HG03520 (cell line): ENCODE data around the gene SFT2D1.

Experiments
- ATAC-seq: cut with Tn5 transposase; IDR thresholded peaks from one replicate; pipeline ENCODE4 v1.9.1; 2021; ENCODE audit warnings: mild to moderate bottlenecking, moderate library complexity; ENCODE audit not compliant: unreplicated experiment

Gene SFT2D1

DNA sequence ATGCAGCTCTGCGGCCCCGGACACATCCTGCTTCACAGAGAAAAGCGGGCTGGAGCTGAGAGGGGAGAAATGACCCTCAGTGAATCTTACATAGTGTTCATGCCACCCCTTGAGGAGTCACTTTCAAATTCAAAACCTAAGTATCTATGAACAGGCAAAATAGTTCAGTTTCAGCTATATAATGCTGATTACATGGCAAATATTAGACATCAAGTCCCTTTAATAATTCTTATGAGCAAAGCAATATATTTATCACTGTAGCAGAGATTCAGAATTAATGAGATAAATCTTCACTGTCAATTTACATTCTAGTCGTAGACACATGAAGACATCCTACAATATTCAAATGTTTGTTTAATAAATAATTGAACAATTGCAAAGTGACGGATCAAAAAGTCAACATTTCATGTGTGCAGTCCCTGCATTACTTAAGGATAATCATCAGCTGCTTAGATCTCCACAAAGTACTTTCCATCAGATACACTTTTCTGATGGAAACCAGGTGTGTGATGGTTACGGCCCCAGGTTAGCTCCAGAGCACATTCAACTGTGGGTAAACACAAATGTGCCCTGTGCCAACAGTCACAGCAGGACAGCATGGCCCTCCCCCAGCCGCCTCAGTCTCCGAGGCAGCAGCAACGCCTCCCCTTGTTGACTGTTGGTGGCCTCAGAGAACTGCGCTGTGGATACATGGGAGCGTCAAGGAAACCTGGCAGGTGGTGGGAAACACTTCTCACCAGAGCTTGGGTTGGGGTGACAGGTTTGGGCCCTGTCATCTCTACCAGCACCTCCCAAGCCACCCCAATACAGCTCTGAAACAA lies 33.4 kb downstream of the SFT2D1 start:
- ATAC-seq = no peak

DNA sequence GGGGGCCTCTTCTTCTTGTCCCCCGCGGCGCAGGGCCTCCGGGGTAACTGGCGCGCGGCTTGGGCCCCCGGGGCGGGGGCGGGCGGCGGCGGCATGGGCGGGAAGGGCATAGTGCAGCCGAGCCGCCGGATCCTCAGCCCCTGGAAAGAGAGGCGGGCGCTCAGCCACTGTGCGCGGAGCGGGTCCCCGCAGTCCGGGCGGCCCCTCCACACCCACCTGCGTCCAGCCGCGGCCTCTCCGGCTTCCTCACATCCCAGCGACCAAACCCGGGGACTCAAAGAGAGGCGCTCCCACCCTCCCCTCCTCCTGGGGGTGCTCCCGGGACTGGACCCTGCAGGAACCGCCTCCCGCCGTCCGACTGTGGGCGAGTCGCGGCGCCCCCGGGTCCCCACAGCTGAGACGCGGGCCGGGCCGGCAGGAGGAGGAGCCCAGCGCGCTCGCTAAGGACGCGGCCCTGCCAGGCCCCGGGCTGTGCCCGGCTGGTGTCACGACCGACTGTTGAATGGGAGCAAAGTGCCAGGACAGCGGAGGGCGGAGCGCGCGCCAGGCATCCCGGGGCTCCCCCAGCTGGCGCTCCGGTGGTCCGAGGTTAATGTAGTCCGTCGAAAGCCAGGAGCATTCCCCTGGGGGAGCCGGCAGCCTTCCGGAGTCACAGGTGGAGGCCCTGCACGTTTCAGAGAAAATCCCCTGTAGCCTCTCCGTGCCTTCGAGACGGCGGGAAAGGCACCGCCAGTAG lies 34.1 kb downstream of the SFT2D1 start, which contains the start of gene PRR18:
Gene PRR18, minus strand, starts transcription at position 360 of the 736 bp plus-strand sequence. Its CDS starts 250 bp downstream, at position 110.
- ATAC-seq = peak; percentile 38

DNA sequence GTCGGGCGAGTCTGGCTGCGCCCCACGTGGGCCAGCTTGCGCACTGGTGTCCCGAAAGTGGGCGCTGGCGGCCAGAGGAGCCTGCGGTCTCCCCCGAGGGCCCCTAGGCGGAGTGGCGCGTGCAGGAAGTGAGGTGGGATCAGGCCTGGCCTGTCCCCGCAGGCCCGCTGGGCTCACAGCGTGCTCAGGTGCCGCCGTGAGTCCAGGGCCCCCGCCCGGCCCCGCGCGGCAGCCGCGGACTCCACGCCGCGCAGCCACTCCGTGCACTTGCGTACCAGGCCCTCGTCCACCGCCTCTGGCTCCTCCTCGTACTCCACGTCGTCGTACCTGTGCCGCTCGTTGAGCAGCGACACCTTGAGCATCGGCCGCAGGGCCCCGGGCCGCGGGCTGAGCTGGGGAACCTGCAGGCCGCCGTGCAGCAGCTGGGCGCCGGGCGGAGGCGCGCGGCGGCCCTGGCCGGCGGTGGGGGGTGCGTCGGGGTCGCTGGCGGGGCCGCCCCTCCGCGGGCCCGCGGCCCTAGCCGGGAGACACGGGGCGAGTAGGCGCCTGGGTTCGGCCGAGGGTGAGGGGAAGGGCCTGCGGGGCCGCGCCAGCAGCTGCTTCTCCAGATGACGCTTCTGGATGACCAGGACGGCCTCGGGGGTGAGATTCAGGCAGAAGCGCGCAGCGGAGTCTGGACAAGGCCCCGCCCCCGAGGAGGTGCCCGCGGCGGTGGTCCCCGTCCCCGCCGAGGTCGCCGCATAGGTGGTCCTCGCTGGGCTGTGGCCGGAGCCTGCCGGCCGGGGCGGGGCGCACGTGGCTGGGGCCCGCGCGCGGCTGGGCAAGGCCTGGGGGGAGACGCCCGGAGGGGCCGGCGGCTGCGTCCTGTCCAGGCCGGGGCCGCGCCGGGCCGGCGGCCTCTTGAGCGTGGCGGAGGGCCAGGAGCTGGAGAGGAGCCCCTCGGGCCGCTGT lies 35.0 kb downstream of the SFT2D1 start:
- ATAC-seq = peak; percentile 34

DNA sequence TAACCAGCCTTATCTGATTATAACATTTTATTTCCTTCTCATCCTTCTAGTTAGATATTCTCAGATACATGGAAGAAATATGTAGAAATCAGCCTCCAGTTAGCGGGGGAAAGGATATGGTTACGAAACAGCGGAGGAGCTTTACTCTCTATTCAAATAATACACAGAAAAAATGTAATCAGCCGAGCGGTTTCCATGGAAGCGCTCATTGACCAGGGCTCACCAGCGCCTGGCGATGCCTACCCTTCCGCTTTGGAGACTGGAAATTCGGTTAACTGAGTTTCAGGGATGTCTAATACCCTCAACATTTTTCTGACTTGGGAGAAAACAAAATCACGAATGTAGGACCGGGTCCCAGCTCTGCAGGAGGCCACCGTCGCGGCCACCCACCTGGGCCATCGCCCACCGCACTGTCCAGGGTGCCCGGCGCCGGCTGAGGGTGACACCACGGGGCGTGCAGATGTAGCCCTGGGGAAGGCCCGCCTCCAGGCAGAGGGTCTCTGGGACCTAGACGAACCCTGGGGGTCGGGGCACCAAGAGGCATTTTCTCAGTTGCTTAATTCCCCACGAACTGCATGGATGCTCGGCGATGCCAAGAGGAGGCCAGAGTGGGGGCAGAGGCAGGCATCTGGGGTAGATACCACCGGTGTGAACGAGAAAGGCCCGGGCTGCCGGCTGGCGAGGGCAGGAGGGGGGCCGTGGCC lies 35.8 kb downstream of the SFT2D1 start:
- ATAC-seq = no peak

DNA sequence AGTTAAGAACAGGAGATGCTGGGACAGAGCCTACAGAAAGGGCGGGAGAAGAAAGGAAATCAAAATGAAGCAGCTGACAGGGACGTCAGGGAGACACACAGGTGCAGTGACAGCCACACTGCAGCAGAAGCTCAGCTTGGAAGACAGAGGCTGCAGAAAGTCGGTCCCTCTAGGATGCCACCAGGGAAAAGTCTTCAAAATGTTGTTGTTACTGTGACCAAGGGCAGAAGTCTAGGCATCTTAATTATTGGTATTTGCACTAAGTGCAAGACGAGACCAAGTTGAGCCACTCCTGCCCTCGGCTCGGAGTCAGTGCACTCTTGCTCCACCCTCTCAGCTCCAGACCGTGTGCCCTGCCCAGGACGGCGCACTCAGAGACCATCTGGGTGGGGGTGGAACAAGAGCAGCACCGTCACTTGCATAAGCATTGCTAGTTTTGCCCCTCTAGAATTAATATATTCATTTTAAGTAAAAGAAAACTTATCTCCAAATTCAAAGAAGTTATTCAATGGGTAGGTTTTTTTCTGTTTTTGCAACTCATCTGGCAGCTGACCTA lies 36.7 kb downstream of the SFT2D1 start:
- ATAC-seq = no peak

DNA sequence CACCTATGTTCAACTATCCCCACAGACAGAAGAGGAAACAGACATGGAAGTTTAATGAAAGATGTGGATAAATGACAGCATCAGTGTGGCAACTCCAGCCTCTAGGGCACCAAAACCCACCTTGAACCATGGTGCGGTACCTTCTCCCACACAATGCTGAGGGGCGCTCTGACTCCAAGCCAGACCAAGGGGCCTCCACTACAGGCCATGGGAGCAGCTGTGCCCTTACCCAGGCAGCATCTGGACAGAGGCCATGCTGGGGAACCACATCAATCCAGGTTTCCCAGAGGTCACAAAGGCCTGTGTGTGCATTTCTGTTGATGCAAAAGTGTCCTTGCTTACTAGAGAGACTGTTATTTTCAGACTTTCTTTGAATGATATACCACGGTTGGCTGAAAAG lies 38.2 kb downstream of the SFT2D1 start:
- no peak for ATAC-seq

DNA sequence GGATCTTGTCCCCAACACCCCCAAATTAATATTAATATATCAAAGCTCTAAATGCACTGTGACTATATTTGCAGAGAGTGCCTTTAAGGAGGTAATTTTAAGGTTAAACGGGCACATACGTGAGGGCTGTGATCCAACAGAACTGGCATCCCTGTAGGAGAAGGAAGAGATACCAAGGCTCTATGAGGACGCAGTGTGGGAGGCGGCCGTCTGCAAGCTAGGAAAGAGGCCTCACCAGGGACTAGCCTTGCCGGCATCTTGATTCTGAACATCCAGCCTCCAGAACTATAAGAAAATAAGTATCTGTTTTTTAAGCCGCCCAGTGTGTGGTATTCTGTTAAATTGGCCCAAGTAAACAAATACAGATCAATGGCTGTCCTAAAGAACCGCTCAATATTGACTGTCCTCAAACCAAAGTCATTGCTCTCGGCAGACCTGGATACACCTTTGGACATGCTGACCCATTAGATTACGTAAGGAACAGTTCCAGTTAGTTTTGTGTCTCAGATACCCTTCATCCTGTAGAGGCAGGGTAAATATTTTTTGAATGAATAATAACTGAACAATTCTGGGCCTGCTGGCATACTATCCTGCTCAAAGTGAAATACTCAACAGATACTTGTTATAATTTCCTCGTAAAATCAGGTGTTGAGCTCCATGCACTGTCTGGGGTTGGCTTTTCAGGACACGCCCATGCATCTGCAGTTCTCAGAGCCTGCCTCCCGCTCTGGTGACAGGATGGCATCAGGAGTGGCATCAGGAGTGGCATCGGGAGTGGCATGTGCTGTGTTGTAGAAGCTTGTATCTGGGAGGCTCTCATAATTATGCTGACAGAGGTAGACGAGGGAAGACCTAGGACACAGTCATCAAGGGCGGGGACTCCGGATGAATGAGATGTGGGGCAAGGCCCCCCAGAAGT lies 40.5 kb downstream of the SFT2D1 start:
- no peak for ATAC-seq

DNA sequence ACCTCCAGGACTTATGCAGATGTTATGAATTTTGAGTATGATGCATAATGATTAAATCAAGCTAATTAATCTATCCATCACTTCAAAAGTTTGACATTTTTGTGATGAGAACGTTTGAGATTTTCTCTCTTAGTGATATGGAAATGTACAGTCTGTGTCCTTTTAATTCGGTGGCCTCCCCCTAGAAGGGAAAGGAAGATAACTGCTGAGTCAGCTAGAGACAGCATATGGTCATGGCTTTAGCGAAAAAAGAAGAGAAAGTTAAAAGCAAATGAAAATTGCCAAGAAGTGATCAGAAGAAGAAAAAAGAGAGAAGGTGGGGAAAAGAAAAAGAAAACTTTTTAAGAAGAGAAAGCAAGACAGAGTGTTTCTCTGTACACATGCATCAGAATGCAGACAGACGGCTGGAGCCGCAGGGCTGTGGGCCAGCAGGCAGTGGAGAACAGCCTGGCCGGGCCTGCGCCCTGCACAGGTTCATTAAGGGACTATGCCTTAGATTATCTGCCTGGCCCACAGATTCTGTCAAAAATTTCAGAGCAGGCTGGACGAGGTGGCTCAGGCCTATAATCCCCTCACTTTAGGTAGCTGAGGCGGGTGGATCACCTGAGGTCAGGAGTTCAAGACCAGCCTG lies 41.9 kb downstream of the SFT2D1 start:
- ATAC-seq = no peak

DNA sequence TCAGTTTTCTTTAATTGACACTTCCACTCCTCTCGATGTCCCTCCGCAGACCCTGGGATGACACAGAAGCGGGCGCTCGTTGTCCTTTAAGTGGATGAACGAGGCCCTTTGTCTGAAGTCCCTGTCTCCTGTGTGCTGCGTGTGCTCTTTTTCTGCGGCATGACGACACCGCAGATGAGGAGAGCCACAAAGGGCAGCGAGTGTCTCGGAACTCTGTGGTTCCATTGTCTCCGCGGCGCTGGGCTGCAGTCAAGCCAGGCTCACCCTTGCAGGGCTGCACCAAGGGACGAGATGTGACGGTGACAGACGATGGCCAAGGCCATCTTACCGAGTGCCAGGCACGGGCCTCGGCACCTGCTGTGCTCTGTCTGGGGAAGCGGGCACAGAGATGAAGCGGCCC lies 44.7 kb downstream of the SFT2D1 start:
- no peak for ATAC-seq

DNA sequence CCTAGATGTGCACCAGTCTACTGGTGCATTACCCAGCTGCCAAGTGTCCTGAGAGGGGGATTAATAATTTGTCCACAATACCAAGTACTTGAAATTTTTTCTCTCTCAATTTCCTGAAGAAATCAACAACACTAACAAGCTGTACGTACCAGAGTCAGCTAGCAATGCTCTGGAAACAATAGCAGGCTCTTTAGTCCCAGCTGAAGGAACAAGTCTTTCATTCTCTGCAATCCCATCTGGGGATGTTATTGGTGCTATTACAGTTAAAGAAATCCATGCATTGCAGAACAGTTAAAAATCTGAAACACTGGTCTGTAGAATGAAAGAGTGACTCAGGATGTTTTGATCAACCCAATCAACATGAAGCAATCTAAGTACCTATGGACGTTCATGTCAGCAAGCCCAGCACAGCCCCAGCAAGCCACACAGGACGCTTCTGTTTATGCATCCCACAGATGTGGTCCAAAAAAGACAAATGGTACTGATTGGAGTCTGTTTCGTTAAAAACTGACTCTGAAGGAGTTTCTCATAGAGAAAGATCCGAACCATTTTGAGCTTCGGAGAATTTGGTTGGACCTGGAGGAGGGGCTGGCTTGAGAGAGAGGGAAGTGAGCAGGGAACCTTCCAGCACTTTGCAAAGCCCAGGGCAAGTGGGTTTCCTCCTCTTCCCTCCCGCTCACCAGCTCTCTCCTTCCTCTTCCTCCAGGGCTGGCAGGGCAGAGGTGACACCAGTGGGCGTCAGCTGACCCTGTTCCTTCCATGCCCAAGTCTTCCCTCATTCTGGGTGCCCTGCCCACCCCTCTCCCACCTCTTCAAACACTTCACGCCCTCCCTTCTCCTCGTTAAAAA lies 46.1 kb downstream of the SFT2D1 start:
- no peak for ATAC-seq

DNA sequence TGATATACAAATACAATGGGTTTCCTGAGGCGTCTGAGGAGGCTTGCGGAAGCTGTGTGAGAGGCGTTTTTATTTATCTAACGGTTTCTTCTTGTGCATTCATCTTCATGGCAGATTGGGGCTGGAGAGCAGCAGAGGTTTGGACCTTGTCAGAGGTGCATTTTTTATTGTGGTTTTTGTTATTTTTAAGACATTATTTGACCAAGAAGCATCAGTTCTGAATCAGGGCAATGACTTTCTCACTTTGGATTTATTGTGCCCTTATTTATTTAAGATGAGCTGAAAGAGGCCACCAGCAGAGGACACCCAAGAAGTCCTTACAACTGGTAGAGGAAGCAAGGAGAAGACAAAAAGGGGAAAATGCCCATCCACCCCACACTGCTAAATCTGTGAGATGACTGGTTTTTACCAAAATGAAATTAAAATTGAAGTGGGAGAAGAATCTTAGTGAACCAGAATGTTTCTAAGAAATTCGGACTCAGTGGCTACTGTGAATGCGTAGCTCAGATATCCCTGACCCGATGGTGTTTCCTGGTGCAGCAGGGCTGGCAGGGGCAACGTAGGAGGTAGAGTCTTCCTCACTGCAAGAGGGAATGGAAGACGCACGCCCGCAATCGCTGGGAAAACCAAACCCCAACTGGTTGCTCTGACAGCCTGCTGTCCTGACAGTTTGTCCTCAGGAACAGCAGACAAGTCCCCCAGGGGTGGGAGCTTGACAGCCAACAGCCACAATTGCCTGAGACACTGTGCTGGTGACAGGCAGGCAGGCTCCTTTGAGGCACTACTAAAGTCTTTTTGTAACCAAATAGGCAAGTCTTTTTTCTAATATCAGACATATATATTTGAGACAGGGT lies 48.4 kb downstream of the SFT2D1 start:
- no peak for ATAC-seq

DNA sequence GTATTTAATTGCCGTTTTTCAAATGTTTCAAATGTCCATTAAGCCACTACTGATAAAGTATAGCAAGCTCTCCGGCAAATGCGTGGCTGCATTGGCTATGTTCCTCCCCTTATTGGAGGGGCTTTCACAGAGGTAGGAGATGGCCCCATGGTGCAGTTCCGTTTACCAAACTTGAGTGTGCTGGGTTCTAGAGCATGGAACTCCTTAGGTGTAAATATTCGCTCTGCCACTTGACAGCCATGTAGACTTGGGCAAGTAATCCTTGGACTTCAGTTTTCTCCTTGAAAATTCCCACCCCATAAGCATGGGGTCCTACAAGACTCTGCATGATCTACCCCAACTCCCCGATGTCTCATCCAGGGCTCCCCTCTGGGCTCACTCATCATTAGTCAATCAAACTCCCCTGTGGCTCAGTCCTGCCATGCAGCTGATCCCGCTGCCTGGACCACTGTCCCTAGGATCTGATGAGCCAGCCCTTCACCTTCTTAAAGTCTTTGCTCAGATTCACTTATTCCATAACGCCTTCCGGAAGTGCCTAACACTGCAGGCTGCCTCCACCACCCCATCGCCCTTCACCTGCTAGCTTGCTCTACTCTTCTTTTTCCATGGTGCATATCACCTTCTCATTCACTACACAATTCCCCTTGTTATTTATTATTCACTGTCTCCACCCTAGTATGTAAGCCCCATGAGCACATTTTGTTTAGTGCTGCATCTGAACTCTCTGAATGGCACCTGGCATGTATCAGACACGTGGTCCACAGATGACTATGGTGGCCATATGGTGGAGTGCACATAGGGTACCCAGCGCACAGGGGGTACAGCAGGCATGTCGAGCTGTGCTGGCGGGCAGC lies 52.9 kb downstream of the SFT2D1 start:
- ATAC-seq = no peak

DNA sequence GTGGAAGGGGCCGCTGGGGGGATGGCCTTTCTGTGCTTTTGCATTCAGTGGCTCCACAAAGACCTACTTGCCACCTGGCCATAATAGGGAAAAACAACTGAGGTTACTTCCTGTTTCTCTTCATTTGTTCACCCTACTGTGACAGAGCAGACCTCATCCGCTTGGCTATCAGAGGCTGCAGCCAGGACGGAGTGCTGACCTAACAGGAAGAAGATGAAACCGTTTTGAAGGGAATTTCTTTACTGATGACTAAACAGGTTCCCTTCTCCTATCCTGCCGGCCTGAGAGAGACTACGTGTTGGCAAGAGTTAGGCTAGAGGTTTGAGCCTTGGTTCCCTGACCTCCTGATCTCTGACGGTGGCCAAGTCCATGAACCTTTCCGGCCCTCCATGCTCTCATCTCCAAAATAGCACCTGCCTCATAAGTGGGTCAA lies 55.5 kb downstream of the SFT2D1 start:
- peak; percentile 93 for ATAC-seq

DNA sequence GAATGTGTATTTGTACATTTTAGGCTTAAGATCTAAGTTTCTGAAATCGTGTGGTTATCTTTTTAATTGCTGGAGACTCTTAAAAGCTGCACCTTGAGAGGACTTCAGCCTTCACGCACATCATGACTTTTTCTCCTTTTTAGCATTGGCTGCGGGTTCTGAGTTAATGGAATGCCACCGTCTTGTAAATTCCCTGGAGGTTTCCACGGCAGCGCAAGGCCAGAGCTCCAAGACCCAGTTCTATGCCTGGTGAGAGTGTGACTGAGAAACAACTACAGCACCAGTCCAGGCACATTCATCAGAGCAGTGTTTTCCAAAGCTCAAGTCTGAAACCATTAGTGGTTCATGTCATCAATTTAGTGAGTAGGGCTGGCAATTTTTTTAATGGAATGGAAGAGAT lies 57.1 kb downstream of the SFT2D1 start:
- no peak for ATAC-seq

DNA sequence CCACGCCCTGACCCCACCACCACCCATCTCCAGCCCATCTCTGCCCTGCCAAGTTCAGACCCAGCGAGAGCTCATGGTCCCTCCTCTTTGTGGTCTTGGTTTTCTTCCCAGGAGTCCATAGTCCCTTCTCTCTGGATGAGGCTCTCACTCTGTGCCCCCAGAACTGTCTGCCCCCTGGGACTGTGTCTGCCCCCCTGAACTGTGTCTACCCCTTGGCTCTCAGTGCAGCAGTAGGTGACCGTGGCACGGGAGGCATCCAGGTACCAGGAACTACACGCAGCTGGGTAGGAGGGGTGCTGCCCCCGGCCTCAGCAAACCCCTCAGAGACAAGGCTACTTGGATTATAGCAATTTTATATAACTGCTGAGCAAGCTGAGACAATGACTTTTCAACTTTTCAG lies 57.7 kb downstream of the SFT2D1 start:
- ATAC-seq = no peak
